A549 (cell line): ENCODE data around the gene BCL2A1.

ENCODE experiments used
- CTCF ChIP-seq: fragments of >200 bp; sonication (Bioruptor Twin); formaldehyde crosslinking; IDR thresholded peaks from 3 replicates; pipeline ENCODE4 v1.5.1; 2016
- EP300 ChIP-seq, 2 experiments: fragments of >200 bp; sonication (Bioruptor Twin); formaldehyde crosslinking; IDR thresholded peaks; 2 replicates in 1 of 2; 3 replicates in 1 of 2; pipeline ENCODE4 v1.6.1; 2016 to 2017
- FOSL2 ChIP-seq, 2 experiments: fragments of 450-650 bp in 1 of 2; fragments of >200 bp in 1 of 2; sonication (Bioruptor Twin) in 1 of 2; formaldehyde crosslinking; IDR thresholded peaks; 2 replicates each; pipeline versions ENCODE4 v1.5.0 to v1.6.1; 2016 to 2020; ENCODE audit warnings: mild to moderate bottlenecking in 1 of 2, moderate library complexity in 1 of 2
- POLR2A ChIP-seq: IDR thresholded peaks from 2 replicates; pipeline ENCODE4 v1.6.1; 2012; ENCODE audit warnings: mild to moderate bottlenecking, low read length
- SMC3 ChIP-seq: fragments of >200 bp; sonication (Bioruptor Twin); formaldehyde crosslinking; IDR thresholded peaks from 3 replicates; pipeline ENCODE4 v1.6.1; 2018; ENCODE audit warnings: inconsistent platforms
- USF2 ChIP-seq: fragments of 450-650 bp; IDR thresholded peaks from 2 replicates; pipeline ENCODE4 v1.6.1; 2014; ENCODE audit warnings: antibody characterized with exemption
- ZSCAN20 ChIP-seq: fragments of 250-450 bp; sonication (Bioruptor Pico); IDR thresholded peaks from 2 replicates; pipeline ENCODE4 v1.8.0; 2022; ENCODE audit warnings: mild to moderate bottlenecking, moderate library complexity

GRCh38 chr15:79957741-79958140 is 13.3 kb downstream of the BCL2A1 start:
- TF ChIP-seq CTCF (no peak), EP300 (IDR thresholded peaks at IDR 0.05) (no peak), USF2 (no peak), ZSCAN20 (CRISPR knock-in tag) (no peak), POLR2A (no peak), FOSL2 (IDR thresholded peaks at IDR 0.05) (no peak), FOSL2 (CRISPR knock-in tag; IDR thresholded peaks at IDR 0.05) (no peak), SMC3 (no peak)
